CD4-positive, alpha-beta T cell (primary cell): ENCODE data around the gene NANOS3. TPM values are rescaled to one million over a fixed set of nuclear protein-coding genes. Genes with fewer than 3 reads are reported as not detected.

Source experiments
- ATAC-seq: fragments of 200-7000 bp; cut with Tn5 transposase; one replicate; pipeline ENCODE4 v1.10.0; 2022; ENCODE audit warnings: mild to moderate bottlenecking; ENCODE audit not compliant: poor library complexity
- CTCF ChIA-PET: fragments of 350-600 bp; sonication (Branson Sonifier 250); formaldehyde crosslinking; loops from one replicate; lab custom pipeline; 2021; ENCODE audit warnings: antibody characterized with exemption, inconsistent platforms; lab: Charles Lee
- POLR2A ChIA-PET: fragments of 350-600 bp; sonication (Branson Sonifier 250); formaldehyde crosslinking; loops from one replicate; lab custom pipeline; 2021; ENCODE audit warnings: antibody characterized with exemption, inconsistent platforms; lab: Charles Lee
- DNase-seq, 14 experiments: peaks; one replicate each; pipeline ENCODE4 v3.0.0-alpha.2; 2013 to 2020; ENCODE audit warnings: mixed read lengths in 2 of 14
- H3K27ac ChIP-seq, 2 donors: one replicate each; pipeline versions ENCODE4 v1.5.1 to v1.7.0; 2013; ENCODE audit warnings: low read length in 2 of 2, low read depth in 1 of 2, mild to moderate bottlenecking in 1 of 2
- H3K27me3 ChIP-seq, 2 experiments: 1 replicate in 1 of 2; 2 replicates in 1 of 2; pipeline versions ENCODE4 v1.6.1 to v1.7.0; 2013; ENCODE audit warnings: low read length in 2 of 2, control low read depth in 1 of 2, mild to moderate bottlenecking in 1 of 2, moderate library complexity in 1 of 2; ENCODE audit not compliant: insufficient read depth in 2 of 2, control insufficient read depth in 1 of 2
- H3K36me3 ChIP-seq: one replicate; pipeline ENCODE4 v1.6.1; 2013; ENCODE audit warnings: low read length, control low read depth; ENCODE audit not compliant: insufficient read depth
- H3K4me1 ChIP-seq: one replicate; pipeline ENCODE4 v1.6.1; 2013; ENCODE audit warnings: low read length, control low read depth; ENCODE audit not compliant: insufficient read depth
- H3K4me3 ChIP-seq: one replicate; pipeline ENCODE4 v1.5.1; 2013; ENCODE audit warnings: mild to moderate bottlenecking, low read length, moderate library complexity
- H3K9me3 ChIP-seq, 2 experiments: 1 replicate in 1 of 2; 2 replicates in 1 of 2; pipeline versions ENCODE4 v1.6.1 to v1.7.0; 2013; ENCODE audit warnings: low read length in 2 of 2, mild to moderate bottlenecking in 2 of 2, control low read depth in 1 of 2, moderate library complexity in 1 of 2; ENCODE audit not compliant: control insufficient read depth in 1 of 2, insufficient read depth in 1 of 2
- H3K27ac Mint-ChIP-seq: one replicate; pipeline ENCODE4 v1.8.0; 2020; ENCODE audit warnings: mixed read lengths
- H3K27me3 Mint-ChIP-seq: one replicate; pipeline ENCODE4 v1.8.0; 2021; ENCODE audit warnings: mixed read lengths
- H3K36me3 Mint-ChIP-seq: one replicate; pipeline ENCODE4 v1.8.0; 2021; ENCODE audit warnings: low read depth, mixed read lengths
- H3K4me1 Mint-ChIP-seq: one replicate; pipeline ENCODE4 v1.8.0; 2021; ENCODE audit warnings: low read depth, mixed read lengths
- H3K4me3 Mint-ChIP-seq: one replicate; pipeline ENCODE4 v1.8.0; 2020; ENCODE audit warnings: mild to moderate bottlenecking, mixed read lengths
- H3K9me3 Mint-ChIP-seq: one replicate; pipeline ENCODE4 v1.8.0; 2020; ENCODE audit warnings: mixed read lengths
- intact Hi-C, 2 experiments: fragments of 100-400 bp; cut with DNase I in 1 of 2; cut with micrococcal nuclease in 1 of 2; formaldehyde crosslinking; loops; one replicate each; pipeline versions ENCODE4 v1.15.1 to v1.9.0; 2023 to 2025; cut with DNase I, micrococcal nuclease
- total RNA-seq, 174 experiments: library from RNA in 2 of 174; stranded (reverse) in 2 of 174; gene quantifications; one replicate each; pipeline ENCODE4 v1.2.3 and lab custom pipeline; 2021 to 2026
- TF ChIP-seq, protein P1 (sequence below): fragments of 200-600 bp; IDR thresholded peaks from one replicate; pipeline ENCODE4 v1.8.0; 2022; ENCODE audit warnings: antibody characterized with exemption, mild to moderate bottlenecking

Gene NANOS3
- total RNA-seq, 2 experiments from 2014 or later = 0.87 TPM; not detected in 1

DNA sequence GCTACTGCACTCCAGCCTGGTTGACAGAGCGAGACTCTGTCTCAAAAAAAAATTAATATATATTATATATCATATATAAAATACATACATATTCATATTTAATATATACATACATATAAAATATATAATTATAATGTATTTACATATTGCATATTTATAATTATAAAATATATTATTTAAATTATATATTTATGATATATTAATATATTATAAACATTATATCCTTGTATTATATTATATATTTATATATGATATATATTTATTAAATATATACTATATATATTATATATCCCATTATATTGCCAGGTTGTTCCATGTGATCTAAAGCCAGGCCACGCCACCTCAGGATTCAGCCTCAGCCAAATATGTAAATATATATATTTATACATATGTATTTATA lies 19.3 kb downstream of the NANOS3 start:
- Histone ChIP-seq H3K4me1 (no peaks in the 10 kb centered on the region), H3K4me3 (no peak overlapping the region), H3K27ac (no peak overlapping the region), H3K27me3 (no peaks in the 10 kb centered on the region), H3K9me3 (no peaks in the 10 kb centered on the region), H3K36me3 (no peaks in the 10 kb centered on the region)
- Mint-ChIP-seq H3K27ac (no peak overlapping the region), H3K9me3 (no peaks in the 10 kb centered on the region), H3K4me1 (no peaks in the 10 kb centered on the region), H3K27me3 (no peaks in the 10 kb centered on the region), H3K36me3 (no peaks in the 10 kb centered on the region), H3K4me3 (no peak overlapping the region)
- no peak for DNase-seq
- ChIA-PET CTCF (no interaction called here), POLR2A (no interaction called here)
- intact Hi-C loops = no loop called here
- no peak for ATAC-seq
- TF ChIP-seq, protein P1, sequence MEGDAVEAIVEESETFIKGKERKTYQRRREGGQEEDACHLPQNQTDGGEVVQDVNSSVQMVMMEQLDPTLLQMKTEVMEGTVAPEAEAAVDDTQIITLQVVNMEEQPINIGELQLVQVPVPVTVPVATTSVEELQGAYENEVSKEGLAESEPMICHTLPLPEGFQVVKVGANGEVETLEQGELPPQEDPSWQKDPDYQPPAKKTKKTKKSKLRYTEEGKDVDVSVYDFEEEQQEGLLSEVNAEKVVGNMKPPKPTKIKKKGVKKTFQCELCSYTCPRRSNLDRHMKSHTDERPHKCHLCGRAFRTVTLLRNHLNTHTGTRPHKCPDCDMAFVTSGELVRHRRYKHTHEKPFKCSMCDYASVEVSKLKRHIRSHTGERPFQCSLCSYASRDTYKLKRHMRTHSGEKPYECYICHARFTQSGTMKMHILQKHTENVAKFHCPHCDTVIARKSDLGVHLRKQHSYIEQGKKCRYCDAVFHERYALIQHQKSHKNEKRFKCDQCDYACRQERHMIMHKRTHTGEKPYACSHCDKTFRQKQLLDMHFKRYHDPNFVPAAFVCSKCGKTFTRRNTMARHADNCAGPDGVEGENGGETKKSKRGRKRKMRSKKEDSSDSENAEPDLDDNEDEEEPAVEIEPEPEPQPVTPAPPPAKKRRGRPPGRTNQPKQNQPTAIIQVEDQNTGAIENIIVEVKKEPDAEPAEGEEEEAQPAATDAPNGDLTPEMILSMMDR = no peak

DNA sequence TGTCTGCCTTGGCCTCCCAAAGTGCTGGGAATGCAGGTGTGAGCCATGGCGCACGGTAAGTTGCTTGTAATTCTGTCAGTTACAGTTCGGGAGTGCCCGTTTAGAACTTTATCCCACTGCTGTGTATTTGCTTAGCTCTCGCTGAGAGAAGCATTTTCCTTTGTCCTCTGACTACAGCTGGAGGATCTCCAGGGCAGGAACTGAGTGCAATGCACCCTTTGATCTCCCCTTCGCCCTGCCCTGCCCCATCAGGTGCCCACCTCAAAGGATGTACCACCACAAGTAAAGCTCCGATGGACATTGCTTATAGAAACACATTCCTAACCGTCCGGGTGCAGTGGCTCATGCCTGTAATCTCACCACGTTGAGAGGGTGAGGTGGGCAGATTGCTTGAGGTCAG lies 22.5 kb downstream of the NANOS3 start:
- ATAC-seq = no peak
- TF ChIP-seq, protein P1 = no peak
- Histone ChIP-seq H3K27me3 (no peaks in the 10 kb centered on the region), H3K4me1 (peaks cover 4% of the 10 kb centered on the region), H3K36me3 (no peaks in the 10 kb centered on the region), H3K4me3 (no peak overlapping the region), H3K9me3 (no peaks in the 10 kb centered on the region), H3K27ac (no peak overlapping the region)
- intact Hi-C loops = no loop called here
- DNase-seq = no peak
- ChIA-PET POLR2A (no interaction called here), CTCF (no interaction called here)
- Mint-ChIP-seq H3K36me3 (no peaks in the 10 kb centered on the region), H3K27ac (no peak overlapping the region), H3K9me3 (no peaks in the 10 kb centered on the region), H3K4me1 (no peaks in the 10 kb centered on the region), H3K27me3 (no peaks in the 10 kb centered on the region), H3K4me3 (no peak overlapping the region)

DNA sequence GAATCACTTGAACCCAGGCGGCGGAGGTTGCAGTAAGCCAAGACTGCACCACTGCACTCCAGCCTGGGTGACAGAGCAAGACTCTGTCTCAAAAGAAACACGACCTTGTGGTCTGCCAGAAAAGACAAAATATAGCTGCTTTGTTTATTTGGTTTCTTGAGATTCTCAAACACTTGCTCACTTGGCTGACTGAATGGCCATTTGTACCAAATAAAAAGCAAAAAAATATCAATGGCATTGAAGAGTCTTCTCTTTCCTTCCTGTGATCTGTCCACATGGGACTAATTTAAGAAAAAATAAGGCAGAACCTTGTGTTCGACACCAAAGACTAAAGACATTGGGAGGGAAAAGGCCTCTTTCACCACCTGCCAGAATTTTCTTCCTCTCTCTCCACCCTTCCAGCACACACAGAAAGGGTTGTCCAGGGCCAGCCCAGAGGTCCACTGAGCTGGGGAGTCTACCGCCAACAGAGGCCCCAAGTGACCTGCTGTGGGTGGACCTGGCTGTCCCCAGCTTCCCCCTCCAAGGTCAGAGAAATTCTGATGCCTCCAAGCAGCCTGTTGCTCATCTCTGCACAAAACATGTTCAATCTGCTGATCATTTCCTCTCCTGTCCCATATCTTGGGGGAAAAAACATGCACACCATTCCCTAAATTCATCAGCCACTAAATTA lies 23.1 kb downstream of the NANOS3 start:
- no peak for ATAC-seq
- intact Hi-C loops = no loop called here
- DNase-seq = no peak
- Histone ChIP-seq H3K4me3 (no peak overlapping the region), H3K36me3 (no peaks in the 10 kb centered on the region), H3K4me1 (peaks cover 5% of the 10 kb centered on the region), H3K27ac (no peak overlapping the region), H3K27me3 (no peaks in the 10 kb centered on the region), H3K9me3 (no peaks in the 10 kb centered on the region)
- Mint-ChIP-seq H3K9me3 (no peaks in the 10 kb centered on the region), H3K4me1 (no peaks in the 10 kb centered on the region), H3K4me3 (no peak overlapping the region), H3K36me3 (no peaks in the 10 kb centered on the region), H3K27ac (no peak overlapping the region), H3K27me3 (no peaks in the 10 kb centered on the region)
- ChIA-PET CTCF (no interaction called here), POLR2A (no interaction called here)
- TF ChIP-seq, protein P1 = no peak
